H9 (cell line): Measurements from ENCODE around the gene ARPIN. TPM values are rescaled to one million over a fixed set of nuclear protein-coding genes. Genes with fewer than 3 reads are reported as not detected.
"Not testable (repeated sequence)": the region's sequence is repeated elsewhere in the genome, so short reads cannot be mapped to it uniquely, and the experiment has no call there.

ENCODE experiments used
- DNase-seq: peaks from one replicate; pipeline ENCODE4 v3.0.0-alpha.2; 2017
- H2AFZ ChIP-seq: one replicate; pipeline ENCODE4 v1.6.1; 2013; ENCODE audit warnings: mild to moderate bottlenecking, low read length, control low read depth, moderate library complexity
- H2AK5ac ChIP-seq: 2 replicates; pipeline ENCODE4 v1.6.1; 2013; ENCODE audit warnings: low read length, control low read depth, mixed read lengths; ENCODE audit not compliant: insufficient read length
- H2BK120ac ChIP-seq: one replicate; pipeline ENCODE4 v1.6.1; 2013; ENCODE audit warnings: low read depth, mild to moderate bottlenecking, low read length, control low read depth, inconsistent platforms; ENCODE audit not compliant: poor library complexity, severe bottlenecking
- H2BK12ac ChIP-seq: 2 replicates; pipeline ENCODE4 v1.6.1; 2013; ENCODE audit warnings: low read length, control low read depth, mixed read lengths, low read depth; ENCODE audit not compliant: insufficient read length
- H2BK15ac ChIP-seq: 2 replicates; pipeline ENCODE4 v1.6.1; 2013; ENCODE audit warnings: low read depth, low read length, control low read depth
- H2BK20ac ChIP-seq: one replicate; pipeline ENCODE4 v1.6.1; 2013; ENCODE audit warnings: low read depth, mild to moderate bottlenecking, low read length, control low read depth, inconsistent platforms; ENCODE audit not compliant: poor library complexity, severe bottlenecking
- H2BK5ac ChIP-seq: 2 replicates; pipeline ENCODE4 v1.6.1; 2013; ENCODE audit warnings: low read length, control low read depth, mixed read lengths; ENCODE audit not compliant: insufficient read length
- H3K14ac ChIP-seq: 2 replicates; pipeline ENCODE4 v1.6.1; 2013; ENCODE audit warnings: low read length, control low read depth; ENCODE audit not compliant: insufficient read depth
- H3K18ac ChIP-seq: 2 replicates; pipeline ENCODE4 v1.6.1; 2013; ENCODE audit warnings: low read depth, mild to moderate bottlenecking, mixed read lengths, low read length, control low read depth; ENCODE audit not compliant: insufficient read length
- H3K23ac ChIP-seq: 2 replicates; pipeline ENCODE4 v1.6.1; 2013; ENCODE audit warnings: low read length, control low read depth, mixed read lengths, low read depth; ENCODE audit not compliant: insufficient read length
- H3K23me2 ChIP-seq: 2 replicates; pipeline ENCODE4 v1.6.1; 2013; ENCODE audit warnings: low read depth, mild to moderate bottlenecking, mixed read lengths, low read length, control low read depth; ENCODE audit not compliant: insufficient read length, poor library complexity, severe bottlenecking
- H3K27ac ChIP-seq: 2 replicates; pipeline ENCODE4 v1.5.1; 2013; ENCODE audit warnings: low read length, control low read depth, mixed read lengths, low read depth; ENCODE audit not compliant: insufficient read length
- H3K27me3 ChIP-seq: 2 replicates; pipeline ENCODE4 v1.6.1; 2013; ENCODE audit warnings: low read length, control low read depth, inconsistent platforms; ENCODE audit not compliant: insufficient read depth
- H3K4ac ChIP-seq: 2 replicates; pipeline ENCODE4 v1.6.1; 2013; ENCODE audit warnings: low read depth, mild to moderate bottlenecking, control low read depth, inconsistent platforms, low read length, moderate library complexity
- H3K4me1 ChIP-seq: 2 replicates; pipeline ENCODE4 v1.6.1; 2013; ENCODE audit warnings: low read length, control low read depth, inconsistent platforms; ENCODE audit not compliant: insufficient read depth
- H3K4me2 ChIP-seq: 2 replicates; pipeline ENCODE4 v1.6.1; 2013; ENCODE audit warnings: low read length, control low read depth, mixed read lengths; ENCODE audit not compliant: insufficient read length, insufficient read depth
- H3K56ac ChIP-seq: 2 replicates; pipeline ENCODE4 v1.6.1; 2013; ENCODE audit warnings: low read depth, mild to moderate bottlenecking, mixed read lengths, low read length, control low read depth; ENCODE audit not compliant: insufficient read length
- H3K79me1 ChIP-seq: 2 replicates; pipeline ENCODE4 v1.6.1; 2013; ENCODE audit warnings: low read depth, mild to moderate bottlenecking, moderate library complexity, low read length, control low read depth, inconsistent platforms; ENCODE audit not compliant: insufficient read depth, poor library complexity, severe bottlenecking
- H3K79me2 ChIP-seq: 2 replicates; pipeline ENCODE4 v1.6.1; 2013; ENCODE audit warnings: low read length, control low read depth, inconsistent platforms; ENCODE audit not compliant: insufficient read depth
- H3K9ac ChIP-seq: 2 replicates; pipeline ENCODE4 v1.6.1; 2013; ENCODE audit warnings: low read length, control low read depth, mixed read lengths; ENCODE audit not compliant: insufficient read length; ENCODE audit errors: extremely low read depth
- H3K9me3 ChIP-seq: one replicate; pipeline ENCODE4 v1.6.1; 2013; ENCODE audit warnings: low read depth, low read length, inconsistent platforms; ENCODE audit not compliant: control insufficient read depth
- H3T11ph ChIP-seq: one replicate; pipeline ENCODE4 v1.6.1; 2013; ENCODE audit warnings: mild to moderate bottlenecking, low read length, control low read depth, inconsistent platforms
- H4K20me1 ChIP-seq: one replicate; pipeline ENCODE4 v1.6.1; 2013; ENCODE audit not compliant: control insufficient read depth, insufficient read length, insufficient read depth
- H4K5ac ChIP-seq: 2 replicates; pipeline ENCODE4 v1.6.1; 2013; ENCODE audit warnings: low read depth, mild to moderate bottlenecking, mixed read lengths, low read length, control low read depth; ENCODE audit not compliant: insufficient read length
- H4K8ac ChIP-seq: replicated peaks from 2 replicates; pipeline ENCODE4 v1.6.1; 2013; ENCODE audit warnings: low read length, control low read depth, mixed read lengths, low read depth; ENCODE audit not compliant: insufficient read length
- H4K91ac ChIP-seq: 2 replicates; pipeline ENCODE4 v1.6.1; 2013; ENCODE audit warnings: low read depth, mild to moderate bottlenecking, moderate library complexity, mixed read lengths, low read length, control low read depth; ENCODE audit not compliant: insufficient read length
- H3K27ac Mint-ChIP-seq, 3 experiments: 2 replicates in 2 of 3; 3 replicates in 1 of 3; pipeline ENCODE4 v1.8.0; 2020 to 2021; ENCODE audit warnings: mixed read lengths in 3 of 3, mild to moderate bottlenecking in 1 of 3, moderate library complexity in 1 of 3
- H3K27me3 Mint-ChIP-seq: 2 replicates; pipeline ENCODE4 v1.8.0; 2021; ENCODE audit warnings: low read depth, mild to moderate bottlenecking, moderate library complexity, mixed read lengths
- H3K36me3 Mint-ChIP-seq, 3 experiments: 2 replicates in 2 of 3; 3 replicates in 1 of 3; pipeline ENCODE4 v1.8.0; 2020 to 2021; ENCODE audit warnings: low read depth in 3 of 3, mixed read lengths in 3 of 3; ENCODE audit not compliant: insufficient read depth in 1 of 3
- H3K4me1 Mint-ChIP-seq, 2 experiments: 2 replicates each; pipeline ENCODE4 v1.8.0; 2020; ENCODE audit warnings: mixed read lengths in 2 of 2
- H3K4me3 Mint-ChIP-seq, 2 experiments: 2 replicates in 1 of 2; 3 replicates in 1 of 2; pipeline ENCODE4 v1.8.0; 2020 to 2021; ENCODE audit warnings: mild to moderate bottlenecking in 2 of 2, mixed read lengths in 2 of 2, moderate library complexity in 1 of 2
- H3K9me3 Mint-ChIP-seq, 2 experiments: 2 replicates in 1 of 2; 3 replicates in 1 of 2; pipeline ENCODE4 v1.8.0; 2020; ENCODE audit warnings: mild to moderate bottlenecking in 2 of 2, mixed read lengths in 2 of 2, moderate library complexity in 1 of 2
- WGBS: extraction: QIAGEN DNeasy Blood & Tissue Kit; methylation state at CpG from one replicate; pipeline ENCODE4 v1.1.7; 2013; ENCODE audit warnings: missing lambda C conversion rate, low lambda C conversion rate, mixed read lengths; ENCODE audit not compliant: insufficient read length; ENCODE audit errors: extremely low coverage; 5-methylcytosine and 5-hydroxymethylcytosine counted together
- total RNA-seq: library from RNA; stranded (reverse); gene quantifications from 2 replicates; pipeline ENCODE4 v1.2.1, GENCODE V29; 2021
- TF ChIP-seq, protein P1 (sequence below): fragments of 200-600 bp; sonication (generic); conservative IDR thresholded peaks from 3 replicates; pipeline ENCODE4 v1.8.0; 2021; ENCODE audit warnings: antibody characterized with exemption, mild to moderate bottlenecking

Gene ARPIN
- total RNA-seq, 1 experiment from 2014 or later: 6.4 TPM

DNA sequence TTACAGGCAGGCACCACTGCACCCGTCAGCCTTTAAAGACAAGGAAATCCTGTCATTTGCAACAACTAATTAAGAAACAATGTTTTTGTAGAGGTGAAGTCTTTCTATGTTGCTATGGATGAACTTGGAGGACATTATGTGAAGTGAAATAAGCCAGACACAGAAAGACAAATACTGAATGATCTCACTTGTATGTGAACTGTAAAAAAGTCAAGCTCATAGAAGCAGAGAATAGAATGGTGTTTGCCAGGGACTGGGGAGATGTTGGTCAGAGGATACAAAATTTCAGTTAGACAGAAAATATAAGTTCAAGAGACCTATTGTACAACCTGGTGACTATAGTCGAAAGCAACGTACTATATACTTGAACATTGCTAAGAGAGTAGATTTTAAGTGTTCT, 27.2 kb upstream of the ARPIN start:
- H3K18ac ChIP-seq: no peak overlapping the region
- no peaks in the 10 kb centered on the region for H3K4me1 ChIP-seq
- no peak overlapping the region for H2BK120ac ChIP-seq
- no peaks in the 10 kb centered on the region for H3K9me3 ChIP-seq
- no peak overlapping the region for H3K27ac ChIP-seq
- H3K4me3 Mint-ChIP-seq: no peak overlapping the region
- H4K20me1 ChIP-seq: no peaks in the 10 kb centered on the region
- no peaks in the 10 kb centered on the region for H3K9me3 Mint-ChIP-seq
- H3K27me3 ChIP-seq: no peaks in the 10 kb centered on the region
- peaks cover 4% of the 10 kb centered on the region for H3K27me3 Mint-ChIP-seq
- H2BK15ac ChIP-seq: no peak overlapping the region
- no peak overlapping the region for H3K9ac ChIP-seq
- H3K4me2 ChIP-seq: no peak overlapping the region
- no peak overlapping the region for H2BK20ac ChIP-seq
- no peak overlapping the region for H3K14ac ChIP-seq
- H2AK5ac ChIP-seq: no peak overlapping the region
- no peak overlapping the region for H2BK12ac ChIP-seq
- no peaks in the 10 kb centered on the region for H3K79me1 ChIP-seq
- H2BK5ac ChIP-seq: no peak overlapping the region
- no peak overlapping the region for H4K5ac ChIP-seq
- no peak overlapping the region for H3K23ac ChIP-seq
- H3K27ac Mint-ChIP-seq: no peak overlapping the region
- no peak overlapping the region for H4K8ac ChIP-seq
- H4K91ac ChIP-seq: no peak overlapping the region
- WGBS: no CpG with 5 or more reads among the region's 3 CpGs
- H3K36me3 Mint-ChIP-seq: no peaks in the 10 kb centered on the region
- no peak overlapping the region for H2AFZ ChIP-seq
- no peaks in the 10 kb centered on the region for H3K4me1 Mint-ChIP-seq
- no peak overlapping the region for H3K4ac ChIP-seq
- no peaks in the 10 kb centered on the region for H3K23me2 ChIP-seq
- DNase-seq: no peak
- H3T11ph ChIP-seq: no peak overlapping the region
- H3K79me2 ChIP-seq: no peaks in the 10 kb centered on the region
- TF ChIP-seq, protein P1, sequence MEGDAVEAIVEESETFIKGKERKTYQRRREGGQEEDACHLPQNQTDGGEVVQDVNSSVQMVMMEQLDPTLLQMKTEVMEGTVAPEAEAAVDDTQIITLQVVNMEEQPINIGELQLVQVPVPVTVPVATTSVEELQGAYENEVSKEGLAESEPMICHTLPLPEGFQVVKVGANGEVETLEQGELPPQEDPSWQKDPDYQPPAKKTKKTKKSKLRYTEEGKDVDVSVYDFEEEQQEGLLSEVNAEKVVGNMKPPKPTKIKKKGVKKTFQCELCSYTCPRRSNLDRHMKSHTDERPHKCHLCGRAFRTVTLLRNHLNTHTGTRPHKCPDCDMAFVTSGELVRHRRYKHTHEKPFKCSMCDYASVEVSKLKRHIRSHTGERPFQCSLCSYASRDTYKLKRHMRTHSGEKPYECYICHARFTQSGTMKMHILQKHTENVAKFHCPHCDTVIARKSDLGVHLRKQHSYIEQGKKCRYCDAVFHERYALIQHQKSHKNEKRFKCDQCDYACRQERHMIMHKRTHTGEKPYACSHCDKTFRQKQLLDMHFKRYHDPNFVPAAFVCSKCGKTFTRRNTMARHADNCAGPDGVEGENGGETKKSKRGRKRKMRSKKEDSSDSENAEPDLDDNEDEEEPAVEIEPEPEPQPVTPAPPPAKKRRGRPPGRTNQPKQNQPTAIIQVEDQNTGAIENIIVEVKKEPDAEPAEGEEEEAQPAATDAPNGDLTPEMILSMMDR: no peak
- no peak overlapping the region for H3K56ac ChIP-seq

DNA sequence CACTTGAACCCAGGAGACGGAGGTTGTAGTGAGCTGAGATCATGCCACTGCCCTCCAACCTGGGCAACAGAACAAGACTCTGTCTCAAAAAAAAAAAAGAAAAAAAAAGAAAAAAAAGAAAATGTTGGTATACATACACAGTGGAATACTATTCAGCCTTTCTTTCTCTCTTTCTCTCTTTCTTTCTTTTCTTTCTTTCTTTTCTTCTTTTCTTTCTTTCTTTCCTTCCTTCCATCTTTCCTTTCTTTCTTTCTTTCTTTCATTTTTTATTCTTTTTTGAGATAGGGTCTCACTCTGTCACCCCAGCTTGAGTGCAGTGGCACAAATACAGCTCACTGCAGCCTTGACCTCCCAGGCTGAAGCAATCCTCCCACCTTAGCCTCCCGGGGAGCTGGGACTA, 26.6 kb upstream of the ARPIN start:
- not testable (repeated sequence) for H2BK20ac ChIP-seq, H2BK5ac ChIP-seq, H3K18ac ChIP-seq, H3T11ph ChIP-seq, H3K14ac ChIP-seq, H2AK5ac ChIP-seq, H4K5ac ChIP-seq, H4K20me1 ChIP-seq, H3K27me3 ChIP-seq, H3K23me2 ChIP-seq, H3K79me2 ChIP-seq, H3K4me2 ChIP-seq, H2BK120ac ChIP-seq, H3K27ac Mint-ChIP-seq, H3K4ac ChIP-seq, H2AFZ ChIP-seq, H4K8ac ChIP-seq, H3K27ac ChIP-seq, H4K91ac ChIP-seq, H3K9ac ChIP-seq, H3K9me3 ChIP-seq, H2BK15ac ChIP-seq, H3K56ac ChIP-seq, H3K27me3 Mint-ChIP-seq, H3K4me1 Mint-ChIP-seq, H2BK12ac ChIP-seq, H3K4me1 ChIP-seq, H3K23ac ChIP-seq, H3K9me3 Mint-ChIP-seq, H3K79me1 ChIP-seq, DNase-seq, H3K4me3 Mint-ChIP-seq, H3K36me3 Mint-ChIP-seq
- no CpG with 5 or more reads among the region's 2 CpGs for WGBS
